ENCODE data around the gene CHRNE. TPM values are rescaled to one million over a fixed set of nuclear protein-coding genes. Genes with fewer than 3 reads are reported as not detected.

The CHRNE gene
- total and polyA plus RNA-seq, 2 of the 13 experiments (the other 11 are each of a cell fraction or from before 2014, with no cell fraction given): 0.53 to 0.59 TPM

GRCh38 chr17:4948166-4948930 lies 45.5 kb upstream of the CHRNE start, which contains the start of gene PFN1 (continued):
- TF ChIP-seq, protein P1, sequence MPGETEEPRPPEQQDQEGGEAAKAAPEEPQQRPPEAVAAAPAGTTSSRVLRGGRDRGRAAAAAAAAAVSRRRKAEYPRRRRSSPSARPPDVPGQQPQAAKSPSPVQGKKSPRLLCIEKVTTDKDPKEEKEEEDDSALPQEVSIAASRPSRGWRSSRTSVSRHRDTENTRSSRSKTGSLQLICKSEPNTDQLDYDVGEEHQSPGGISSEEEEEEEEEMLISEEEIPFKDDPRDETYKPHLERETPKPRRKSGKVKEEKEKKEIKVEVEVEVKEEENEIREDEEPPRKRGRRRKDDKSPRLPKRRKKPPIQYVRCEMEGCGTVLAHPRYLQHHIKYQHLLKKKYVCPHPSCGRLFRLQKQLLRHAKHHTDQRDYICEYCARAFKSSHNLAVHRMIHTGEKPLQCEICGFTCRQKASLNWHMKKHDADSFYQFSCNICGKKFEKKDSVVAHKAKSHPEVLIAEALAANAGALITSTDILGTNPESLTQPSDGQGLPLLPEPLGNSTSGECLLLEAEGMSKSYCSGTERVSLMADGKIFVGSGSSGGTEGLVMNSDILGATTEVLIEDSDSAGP (CRISPR knock-in tag; IDR thresholded peaks at IDR 0.05; ENCODE audit: borderline replicate concordance): peak; percentile 74
- no peak for TF ChIP-seq MZF1 (CRISPR knock-in tag; IDR thresholded peaks at IDR 0.05; ENCODE audit: borderline replicate concordance)
- TF ChIP-seq E2F1 (CRISPR knock-in tag; IDR thresholded peaks at IDR 0.05): 0 out of 2 replicates have a peak, but pooled peaks have one; percentile 6
- 0 out of 2 replicates have a peak, but pooled peaks have one; percentile 9 for TF ChIP-seq TFDP1 (CRISPR knock-in tag; IDR thresholded peaks at IDR 0.05; ENCODE audit: borderline replicate concordance)
- peak; percentile 56 for TF ChIP-seq GABPA (IDR thresholded peaks at IDR 0.05; ENCODE audit: low read depth, low read length)
- peak; percentile 68 for TF ChIP-seq GABPA (CRISPR knock-in tag; IDR thresholded peaks at IDR 0.05; ENCODE audit: low read depth)
- no peak for TF ChIP-seq HDAC6 (IDR thresholded peaks at IDR 0.05; ENCODE audit: low read depth, low read length)
- TF ChIP-seq NRL (CRISPR knock-in tag; IDR thresholded peaks at IDR 0.05; ENCODE audit: borderline replicate concordance): peak; percentile 54
